GM04504 (cell line): ENCODE results near the gene NVL.

Experiments
- DNase-seq: peaks from one replicate; pipeline ENCODE4 v3.0.0-alpha.2; 2012; ENCODE audit warnings: low read depth

Gene NVL

DNA sequence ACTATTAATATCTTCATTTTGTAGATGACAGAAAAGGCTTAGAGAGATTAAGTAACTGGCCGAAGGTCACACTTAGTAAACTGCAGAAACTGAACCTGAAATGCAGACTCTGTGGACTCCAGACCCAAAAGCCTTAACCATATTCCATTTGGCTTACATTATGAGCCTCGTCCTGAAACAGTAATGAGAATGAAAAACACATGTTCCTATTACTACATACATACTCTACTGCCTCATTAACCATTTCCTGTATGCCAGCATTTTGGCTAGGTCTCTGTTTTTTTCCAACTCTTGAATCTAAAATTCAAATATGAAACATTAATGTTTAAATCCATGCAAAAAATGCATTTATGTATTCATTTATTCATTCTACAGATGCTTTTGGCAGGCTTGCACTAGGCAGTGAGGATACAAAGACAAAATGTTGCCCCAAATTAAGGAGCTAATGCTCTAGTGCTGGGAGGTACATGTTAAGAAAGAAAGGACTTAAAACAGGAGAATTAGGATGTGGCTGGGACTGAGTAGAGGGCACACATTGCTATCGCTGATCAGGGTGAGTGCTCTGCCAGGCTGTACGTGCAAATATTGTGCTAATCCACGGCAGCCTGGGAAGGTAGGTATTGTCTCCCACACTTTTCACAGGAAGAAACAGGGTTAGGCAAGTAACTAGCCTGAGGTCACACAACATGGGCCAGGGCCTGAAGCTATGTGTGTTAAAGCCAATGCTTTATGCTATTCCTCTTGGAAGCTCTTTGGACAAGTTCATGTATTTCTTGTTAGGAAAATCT, 133.0 kb downstream of the NVL start:
- DNase-seq: peak; percentile 45

DNA sequence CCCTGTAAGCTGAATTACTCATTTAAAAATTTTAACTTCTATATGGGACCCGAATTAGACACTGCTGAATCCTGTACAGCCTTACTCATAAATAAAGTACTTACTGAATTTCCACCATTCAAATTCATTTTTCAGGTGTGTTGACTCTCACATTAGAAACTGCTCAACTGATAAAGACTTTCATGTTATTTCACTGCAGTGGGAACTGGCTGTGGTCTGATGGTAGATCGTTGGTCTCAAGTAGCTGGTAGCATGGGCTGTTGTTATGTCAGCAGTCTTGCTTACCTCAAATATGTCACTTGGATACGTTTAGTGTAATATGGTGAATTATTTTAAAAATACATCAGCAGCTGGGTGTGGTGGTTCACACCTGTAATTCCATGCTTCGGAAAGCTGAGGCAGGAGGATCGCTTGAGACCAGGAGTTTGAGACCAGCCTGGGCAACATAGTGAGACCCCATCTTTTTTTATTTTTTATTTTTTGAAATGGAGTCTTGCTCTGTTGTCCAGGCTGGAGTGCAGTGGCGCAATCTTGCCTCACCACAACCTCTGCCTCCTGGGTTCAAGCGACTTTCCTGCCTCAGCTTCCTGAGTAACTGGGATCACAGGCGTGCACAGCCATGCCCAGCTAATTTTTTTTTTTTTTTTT, 136.5 kb downstream of the NVL start:
- DNase-seq: no peak

DNA sequence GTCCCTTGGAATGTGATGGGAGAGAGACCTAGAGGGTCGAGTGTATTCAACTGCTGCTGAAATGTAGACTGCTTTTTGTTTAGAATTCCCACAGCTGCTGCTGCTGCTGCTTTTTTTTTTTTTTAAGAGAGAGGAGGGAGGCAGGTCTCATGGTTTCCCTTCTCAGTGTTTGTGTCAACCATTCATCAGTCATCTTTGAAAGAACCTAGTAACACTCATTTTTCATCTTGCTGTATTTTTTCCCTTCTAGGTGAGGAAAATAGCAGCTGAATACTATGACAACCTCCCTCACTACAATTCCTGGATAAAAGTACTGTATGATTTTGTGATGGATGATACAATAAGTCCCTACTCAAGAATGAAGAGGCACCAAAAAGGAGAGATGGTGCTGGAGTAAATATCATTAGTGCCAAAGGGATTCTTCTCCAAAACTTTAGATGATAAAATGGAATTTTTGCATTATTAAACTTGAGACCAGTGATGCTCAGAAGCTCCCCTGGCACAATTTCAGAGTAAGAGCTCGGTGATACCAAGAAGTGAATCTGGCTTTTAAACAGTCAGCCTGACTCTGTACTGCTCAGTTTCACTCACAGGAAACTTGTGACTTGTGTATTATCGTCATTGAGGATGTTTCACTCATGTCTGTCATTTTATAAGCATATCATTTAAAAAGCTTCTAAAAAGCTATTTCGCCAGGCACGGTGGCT, 137.7 kb downstream of the NVL start:
- no peak for DNase-seq

DNA sequence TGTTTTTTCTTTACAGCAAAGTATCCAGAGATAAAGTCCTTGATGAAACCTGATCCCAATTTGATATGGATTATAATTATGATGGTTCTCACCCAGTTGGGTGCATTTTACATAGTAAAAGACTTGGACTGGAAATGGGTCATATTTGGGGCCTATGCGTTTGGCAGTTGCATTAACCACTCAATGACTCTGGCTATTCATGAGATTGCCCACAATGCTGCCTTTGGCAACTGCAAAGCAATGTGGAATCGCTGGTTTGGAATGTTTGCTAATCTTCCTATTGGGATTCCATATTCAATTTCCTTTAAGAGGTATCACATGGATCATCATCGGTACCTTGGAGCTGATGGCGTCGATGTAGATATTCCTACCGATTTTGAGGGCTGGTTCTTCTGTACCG, 140.4 kb downstream of the NVL start:
- no peak for DNase-seq

DNA sequence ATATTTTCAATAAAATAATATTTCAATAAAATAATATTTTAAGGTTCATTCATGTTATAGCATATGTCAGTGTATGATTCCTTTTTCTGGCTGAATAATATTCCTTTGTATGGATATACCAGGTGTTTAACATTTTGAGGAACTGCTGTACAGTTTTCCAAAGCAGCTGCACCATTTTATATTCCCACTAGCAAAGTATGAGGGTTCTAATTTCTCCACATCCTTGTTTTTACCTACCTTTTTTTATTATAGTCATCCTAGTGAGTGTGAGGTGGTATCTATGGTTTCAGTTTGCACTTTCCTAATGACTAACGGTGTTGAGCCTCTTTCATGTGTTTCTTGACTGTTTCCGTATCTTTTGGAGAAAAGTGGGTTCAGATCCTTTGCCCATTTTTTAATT, 141.7 kb downstream of the NVL start:
- DNase-seq: no peak

DNA sequence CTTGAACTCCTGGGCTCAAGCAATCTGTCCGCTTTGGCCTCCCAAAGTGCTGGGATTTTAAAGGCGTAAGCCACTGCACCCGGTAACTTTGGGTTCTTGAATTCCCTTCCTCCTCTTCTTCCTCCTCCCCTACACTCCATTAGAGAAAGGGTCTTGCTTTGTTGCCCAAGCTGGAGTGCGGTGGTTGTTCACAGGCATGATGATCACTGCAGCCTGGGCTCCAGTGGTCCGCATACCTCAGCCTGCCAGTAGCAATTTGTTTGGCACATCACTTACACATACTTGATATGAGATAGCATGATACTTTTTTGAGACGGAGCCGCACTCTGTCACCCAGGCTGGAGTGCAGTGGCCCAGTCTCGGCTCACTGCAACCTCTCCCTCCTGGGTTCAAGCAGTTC, 144.8 kb downstream of the NVL start:
- no peak for DNase-seq

DNA sequence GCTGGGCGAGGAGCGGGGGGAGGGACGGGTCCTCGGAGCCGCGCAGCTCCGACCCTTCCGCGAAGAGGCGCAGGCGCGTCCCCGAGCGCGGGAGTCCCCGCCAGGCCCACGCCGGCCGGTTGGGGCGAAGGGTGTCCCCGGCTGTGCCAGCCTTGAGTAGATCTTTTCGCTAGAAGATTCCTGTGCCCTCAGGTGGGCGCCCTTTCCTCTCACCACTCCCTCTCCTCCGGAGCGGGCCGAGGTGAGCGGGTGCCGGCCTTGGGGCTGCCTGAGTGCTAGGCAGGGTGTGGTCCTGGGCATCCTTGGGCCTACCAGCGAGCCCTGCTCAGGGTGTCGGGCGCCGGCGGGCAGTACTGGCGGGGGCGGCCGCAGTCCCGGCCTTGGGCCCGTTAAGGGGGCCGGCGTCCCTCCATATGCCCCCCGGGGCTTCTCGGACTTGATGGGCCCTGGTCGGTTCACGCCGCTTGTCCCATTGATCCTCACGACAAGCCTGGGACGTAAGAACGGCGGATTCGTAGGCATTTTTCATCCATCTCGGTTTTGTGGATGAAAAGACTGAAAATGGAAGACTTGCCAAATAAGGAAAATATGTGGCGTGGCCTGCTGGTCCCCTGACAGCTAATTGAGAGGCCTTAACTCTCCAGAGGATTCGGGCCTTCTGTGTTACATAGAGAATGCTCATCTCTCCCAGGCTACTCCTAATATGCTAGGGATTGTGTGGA, 146.2 kb downstream of the NVL start:
- peak; percentile 44 for DNase-seq

DNA sequence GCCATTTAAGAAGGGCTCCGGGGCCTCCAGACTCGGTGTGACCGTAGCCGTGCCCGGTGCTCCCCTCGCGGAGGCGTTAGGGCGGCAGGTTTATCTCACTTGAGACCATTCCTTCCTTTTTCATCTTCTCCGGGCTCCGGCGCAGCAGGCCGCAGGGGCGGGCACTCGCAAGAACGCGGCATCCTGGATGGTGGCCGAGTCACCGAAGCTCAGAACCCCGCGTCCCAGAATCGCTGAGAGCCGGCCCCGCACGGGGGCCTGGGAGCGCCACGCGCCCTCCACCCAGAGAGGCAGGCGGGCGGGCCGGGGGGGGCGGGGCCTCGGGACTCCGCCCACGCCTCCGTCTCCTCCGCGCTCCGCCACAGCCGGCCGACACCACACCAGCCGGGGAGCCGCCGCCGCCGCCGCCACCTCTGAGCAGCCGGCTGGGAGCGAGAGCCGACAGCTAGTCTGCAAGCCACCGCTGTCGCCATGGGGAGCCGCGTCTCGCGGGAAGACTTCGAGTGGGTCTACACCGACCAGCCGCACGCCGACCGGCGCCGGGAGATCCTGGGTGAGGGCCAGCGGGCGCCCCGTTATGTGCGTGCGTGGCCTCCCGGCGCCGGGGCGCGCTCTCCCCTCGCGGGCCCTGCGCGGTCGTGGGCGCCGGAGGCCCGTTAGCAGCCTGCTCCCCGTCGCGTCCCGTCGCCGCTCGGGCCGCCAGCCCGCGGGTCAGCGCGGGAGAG, 146.9 kb downstream of the NVL start, which contains the start of gene DEGS1:
Gene DEGS1 (plus strand): TSS at position 375 of the 725 bp plus-strand sequence. CDS start 97 bp downstream, at position 472.
- DNase-seq: peak; percentile 49

DNA sequence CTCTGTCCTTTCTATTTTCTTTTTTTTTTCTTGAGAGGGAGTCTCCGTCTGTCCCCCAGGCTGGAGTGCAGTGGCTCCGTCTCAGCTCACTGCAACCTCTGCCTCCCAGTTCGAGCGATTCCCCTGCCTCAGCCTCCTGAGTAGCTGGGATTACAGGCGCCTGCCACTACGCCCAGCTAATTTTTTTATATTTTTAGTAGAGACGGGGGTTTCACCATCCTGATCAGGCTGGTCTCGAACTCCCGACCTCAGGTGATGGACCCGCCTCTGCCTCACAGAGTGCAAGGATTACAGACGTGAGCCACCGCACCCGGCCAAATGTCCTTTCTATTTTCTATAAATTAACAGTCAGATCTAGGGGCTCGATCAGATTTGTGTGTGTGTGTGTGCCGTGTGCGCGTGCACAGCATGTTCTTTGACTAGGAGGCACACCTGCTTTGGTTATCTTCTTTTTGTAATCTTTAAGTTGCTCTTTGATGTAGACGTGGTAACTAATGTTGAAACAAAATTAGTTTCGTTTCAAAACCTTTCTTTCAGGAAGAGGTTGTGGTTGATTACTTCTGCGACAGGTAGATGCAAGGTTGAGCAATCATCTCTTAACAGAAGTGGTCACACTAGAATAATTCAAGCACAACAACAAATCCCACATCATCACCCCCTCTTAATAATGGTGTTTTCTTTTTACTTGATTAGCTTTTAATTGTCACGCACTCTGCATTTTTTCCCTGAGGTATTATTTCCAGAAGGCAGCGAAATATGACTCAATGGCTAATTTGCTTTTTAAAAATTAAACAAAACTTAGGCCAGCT, 147.7 kb downstream of the NVL start:
- DNase-seq: no peak

DNA sequence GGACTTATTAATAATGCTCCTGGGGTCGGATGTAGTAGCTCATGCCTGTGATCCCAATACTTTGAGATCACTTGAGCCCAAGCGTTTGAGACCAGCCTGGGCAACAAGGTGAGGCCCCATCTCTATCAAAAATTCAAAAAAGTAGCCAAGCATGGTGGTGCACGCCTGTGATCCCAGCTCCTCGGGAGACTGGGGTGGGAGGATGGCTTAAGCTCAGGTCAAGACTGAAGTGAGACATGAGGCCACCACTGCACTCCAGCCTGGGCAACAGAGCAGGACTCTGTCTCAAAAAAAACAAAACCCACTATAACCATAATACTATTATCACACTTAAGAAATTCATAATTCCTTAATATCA, 148.5 kb downstream of the NVL start:
- no peak for DNase-seq

DNA sequence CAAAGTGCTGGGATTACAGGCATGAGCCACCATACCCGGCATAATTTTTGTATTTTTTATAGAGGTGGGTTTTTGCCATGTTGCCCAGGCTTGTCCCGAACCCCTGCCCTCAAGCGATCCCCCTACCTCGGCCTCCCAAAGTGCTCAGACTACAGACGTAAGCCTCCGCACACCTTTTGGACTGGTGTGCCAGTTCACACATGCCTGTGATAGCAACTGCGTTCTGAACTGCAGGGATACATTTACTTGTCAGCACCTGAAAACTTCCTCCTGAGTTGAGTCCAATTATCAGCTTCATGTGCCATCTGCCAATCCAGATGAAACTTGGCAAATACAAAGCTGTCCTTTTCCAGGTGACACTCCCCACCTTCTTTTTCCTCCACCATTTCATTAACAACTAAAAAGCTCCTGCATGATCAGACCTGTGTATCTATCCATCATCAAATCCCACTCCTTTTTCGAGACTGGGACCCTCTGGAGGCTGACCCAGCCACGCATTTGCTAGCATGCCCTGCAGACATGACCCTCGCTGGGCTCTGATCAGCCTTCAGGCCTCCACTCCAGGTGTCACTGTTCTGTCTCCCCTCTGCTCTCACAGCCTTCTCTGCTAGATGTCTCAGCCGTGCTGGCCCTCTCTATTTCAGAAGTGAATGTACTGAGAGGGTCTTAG, 149.1 kb downstream of the NVL start:
- no peak for DNase-seq

DNA sequence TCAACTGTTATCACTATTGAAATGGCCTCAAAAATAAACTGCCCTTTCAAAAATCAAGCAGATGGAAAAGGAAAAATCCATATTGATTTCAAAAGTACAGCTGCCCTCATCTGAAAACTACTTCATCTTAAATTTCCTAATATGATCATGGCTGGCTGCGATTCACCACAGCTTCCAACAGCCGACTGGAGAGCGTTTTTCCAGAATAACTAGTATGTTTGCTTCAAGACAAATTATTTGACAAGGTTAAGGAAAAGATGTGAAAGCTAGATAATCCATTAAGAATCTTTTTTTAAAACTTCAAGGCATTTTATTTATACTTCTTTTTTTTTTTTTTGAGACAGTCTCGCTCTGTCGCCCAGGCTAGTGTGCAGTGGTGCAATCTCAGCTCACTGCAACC, 151.1 kb downstream of the NVL start:
- no peak for DNase-seq

DNA sequence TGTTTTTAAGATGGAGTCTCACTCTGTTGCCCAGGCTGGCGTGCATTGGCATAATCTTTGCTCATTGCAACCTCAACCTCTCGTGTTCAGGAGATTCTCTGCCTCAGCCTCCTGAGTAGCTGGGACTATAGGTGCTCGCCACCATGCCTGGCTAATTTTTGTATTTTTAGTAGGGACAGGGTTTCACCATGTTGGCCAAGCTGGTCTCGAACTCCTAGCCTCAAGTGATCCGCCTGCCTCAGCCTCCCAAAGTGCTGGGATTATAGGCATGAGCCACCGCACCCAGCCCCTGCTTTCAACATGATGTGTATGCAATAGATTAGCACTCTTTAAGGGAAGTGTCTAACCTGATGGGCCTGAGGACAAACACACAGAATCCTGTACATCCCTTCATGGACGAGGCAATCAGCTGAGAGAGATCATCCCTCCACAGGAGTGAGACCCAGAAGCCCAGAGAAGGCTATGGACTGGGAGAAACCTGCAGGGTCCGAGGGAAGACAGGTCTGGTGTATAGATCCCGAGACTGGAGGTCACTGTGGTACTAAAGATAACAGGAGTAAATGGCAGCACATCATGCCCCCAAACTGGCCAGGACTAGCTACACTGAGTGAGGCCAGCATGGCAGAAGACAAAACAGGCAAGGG, 152.5 kb downstream of the NVL start:
- DNase-seq: no peak
